H1 (cell line): Measurements from ENCODE around the gene LARP6.

Experiments used
- CBX5 ChIP-seq: fragments of 300-800, 300-1000 bp; sonication (generic); IDR thresholded peaks from 2 replicates; pipeline ENCODE4 v1.7.1; 2016; ENCODE audit warnings: antibody characterized with exemption, low read length, low read depth
- CHD7 ChIP-seq: fragments of 300-600 bp; sonication (generic); IDR thresholded peaks from 2 replicates; pipeline ENCODE4 v1.7.1; 2012; ENCODE audit warnings: low read length, moderate library complexity, mild to moderate bottlenecking, inconsistent platforms; ENCODE audit not compliant: insufficient replicate concordance
- CTCF ChIP-seq, 3 experiments: IDR thresholded peaks; 1 replicate in 2 of 3; 2 replicates in 1 of 3; pipeline versions ENCODE4 v1.5.1 to v1.6.1; 2011; ENCODE audit warnings: low read length in 3 of 3, mild to moderate bottlenecking in 3 of 3, inconsistent platforms in 2 of 3, low read depth in 1 of 3, moderate library complexity in 1 of 3; ENCODE audit not compliant: insufficient read depth in 1 of 3; ENCODE audit errors: control extremely low read depth in 1 of 3
- FOSL1 ChIP-seq: IDR thresholded peaks from 2 replicates; pipeline ENCODE4 v1.6.1; 2011; ENCODE audit warnings: mild to moderate bottlenecking, low read depth, low read length, moderate library complexity; ENCODE audit not compliant: insufficient read depth
- KDM1A ChIP-seq: fragments of 200-600, 300-600 bp; sonication (generic); IDR thresholded peaks from 2 replicates; pipeline ENCODE4 v1.7.1; 2016; ENCODE audit warnings: mild to moderate bottlenecking, low read length, borderline replicate concordance
- MAX ChIP-seq: IDR thresholded peaks from 2 replicates; pipeline ENCODE4 v1.6.1; 2012; ENCODE audit warnings: inconsistent platforms
- POLR2A ChIP-seq, 2 experiments: IDR thresholded peaks; 1 replicate in 1 of 2; 2 replicates in 1 of 2; pipeline ENCODE4 v1.6.1; 2011; ENCODE audit warnings: low read depth in 2 of 2, low read length in 2 of 2, mild to moderate bottlenecking in 2 of 2; ENCODE audit errors: control extremely low read depth in 1 of 2
- RAD21 ChIP-seq, 2 experiments: IDR thresholded peaks in 1 of 2; conservative IDR thresholded peaks in 1 of 2; 2 replicates each; pipeline ENCODE4 v1.6.1; 2011; ENCODE audit warnings: low read depth in 2 of 2, low read length in 2 of 2, improper control_type of control experiment in 1 of 2, inconsistent platforms in 1 of 2, mild to moderate bottlenecking in 1 of 2, moderate library complexity in 1 of 2
- SIRT6 ChIP-seq: IDR thresholded peaks from one replicate; pipeline ENCODE4 v1.7.1; 2012; ENCODE audit warnings: low read length, inconsistent platforms
- USF2 ChIP-seq: IDR thresholded peaks from 2 replicates; pipeline ENCODE4 v1.6.1; 2011; ENCODE audit warnings: low read length, improper control_type of control experiment
- ZNF274 ChIP-seq: IDR thresholded peaks from 2 replicates; pipeline ENCODE4 v1.7.0; 2012; ENCODE audit warnings: low read length, borderline replicate concordance; ENCODE audit errors: extremely low read depth

GRCh38 chr15:70795311-70795665 is 58.7 kb downstream of the LARP6 start:
- TF ChIP-seq FOSL1 (no peak), ZNF274 (no peak), CTCF (IDR thresholded peaks at IDR 0.05; ENCODE audit: control extremely low read depth in 1 of 3, insufficient read depth in 1 of 3, low read depth in 1 of 3, low read length in 3 of 3) (no peak), CHD7 (no peak), SIRT6 (no peak), RAD21 (IDR thresholded peaks at IDR 0.05 in 1 of 2, conservative IDR thresholded peaks at IDR 0.05 in 1 of 2; ENCODE audit: low read depth in 2 of 2, low read length in 2 of 2) (no peak), KDM1A (no peak), MAX (no peak), POLR2A (IDR thresholded peaks at IDR 0.05; ENCODE audit: control extremely low read depth in 1 of 2, low read depth in 2 of 2, low read length in 2 of 2) (no peak), CBX5 (no peak), USF2 (no peak)
